Measurements from ENCODE around the gene VPS26C. TPM values are rescaled to one million over a fixed set of nuclear protein-coding genes. Genes with fewer than 3 reads are reported as not detected.

VPS26C gene
- total and polyA plus RNA-seq, 2 of the 8 experiments (the other 6 are each of a cell fraction or from before 2014, with no cell fraction given): 43.5 to 71.6 TPM

DNA sequence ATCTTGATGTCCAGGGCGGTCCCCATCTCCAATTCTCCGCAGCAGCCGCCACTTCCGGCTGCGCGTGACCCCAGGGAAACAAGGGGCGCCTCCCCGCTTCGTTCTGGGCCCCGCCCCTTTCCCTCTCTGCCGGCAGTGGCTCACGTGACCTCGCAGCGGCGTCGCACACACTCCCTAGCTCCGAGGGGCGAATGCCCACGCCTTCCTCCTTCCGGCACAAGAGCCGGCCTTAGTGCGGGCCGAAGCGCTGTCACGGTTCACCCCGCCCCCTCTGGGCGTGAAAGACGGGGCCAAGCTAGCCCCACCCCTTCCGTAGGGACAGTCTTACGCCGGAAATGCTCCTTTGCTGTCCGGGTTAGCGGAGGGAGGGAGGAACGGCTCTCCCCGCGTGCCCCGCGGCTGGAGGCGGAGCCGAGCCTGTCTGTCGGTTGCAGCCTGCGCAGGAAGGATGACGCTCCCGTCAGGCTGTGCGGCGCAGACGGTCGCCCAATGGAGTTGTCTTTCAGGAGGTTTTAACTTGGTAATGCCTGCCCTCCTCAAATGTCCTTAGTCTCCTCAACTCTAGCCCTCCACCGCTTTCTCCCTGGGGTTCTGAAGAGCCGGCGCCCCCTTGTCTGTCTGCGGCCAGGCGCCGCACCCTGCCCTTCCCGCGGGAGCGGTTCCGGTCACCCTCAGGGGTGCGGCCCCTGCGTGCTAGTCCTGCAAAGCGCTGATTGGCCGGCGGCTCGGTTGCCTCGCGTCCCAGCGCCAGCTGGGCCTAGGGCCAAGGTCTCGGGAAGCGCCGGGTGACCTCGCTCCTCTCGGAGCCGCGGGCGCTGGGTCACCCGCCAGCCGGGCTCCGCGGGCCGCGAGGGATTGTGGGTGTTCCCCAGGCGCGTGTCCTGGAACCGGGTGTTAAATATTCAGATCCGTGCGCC lies at the start of gene VPS26C (continued):
- TF ChIP-seq, protein P1, sequence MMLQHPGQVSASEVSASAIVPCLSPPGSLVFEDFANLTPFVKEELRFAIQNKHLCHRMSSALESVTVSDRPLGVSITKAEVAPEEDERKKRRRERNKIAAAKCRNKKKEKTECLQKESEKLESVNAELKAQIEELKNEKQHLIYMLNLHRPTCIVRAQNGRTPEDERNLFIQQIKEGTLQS (IDR thresholded peaks at IDR 0.05; ENCODE audit: insufficient read depth, low read depth, low read length): peak; percentile 66; the same call in 1 of the 2 replicates
- no peak for TF ChIP-seq SAP30 (IDR thresholded peaks at IDR 0.05; ENCODE audit: insufficient read depth, insufficient replicate concordance, low read length)
- peak in 1 of 2 experiments; percentile 57; a peak in 1 of 4 replicates for TF ChIP-seq HDAC2 (IDR thresholded peaks at IDR 0.05; ENCODE audit: borderline replicate concordance in 1 of 2, low read depth in 2 of 2, low read length in 2 of 2)
- TF ChIP-seq, protein P2, sequence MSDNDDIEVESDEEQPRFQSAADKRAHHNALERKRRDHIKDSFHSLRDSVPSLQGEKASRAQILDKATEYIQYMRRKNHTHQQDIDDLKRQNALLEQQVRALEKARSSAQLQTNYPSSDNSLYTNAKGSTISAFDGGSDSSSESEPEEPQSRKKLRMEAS (IDR thresholded peaks at IDR 0.05): peak; percentile 77
- TF ChIP-seq RAD21 (IDR thresholded peaks at IDR 0.05 in 1 of 2, conservative IDR thresholded peaks at IDR 0.05 in 1 of 2; ENCODE audit: low read depth in 2 of 2, low read length in 2 of 2): peak in 1 of 2 experiments; percentile 17; a peak in 2 of 4 replicates
- TF ChIP-seq CBX5 (IDR thresholded peaks at IDR 0.05; ENCODE audit: low read depth, low read length): no peak
- peak; percentile 48 for TF ChIP-seq NRF1 (IDR thresholded peaks at IDR 0.05; ENCODE audit: low read depth, low read length)
- TF ChIP-seq SP4 (IDR thresholded peaks at IDR 0.05; ENCODE audit: low read length): 0 out of 2 replicates have a peak, but pooled peaks have one; percentile 30
- TF ChIP-seq RNF2 (IDR thresholded peaks at IDR 0.05; ENCODE audit: borderline replicate concordance, low read depth, low read length, missing control alignments, poor library complexity, severe bottlenecking): no peak
- no peak for TF ChIP-seq SP2 (IDR thresholded peaks at IDR 0.05; ENCODE audit: low read length)
- TF ChIP-seq RFX5 (IDR thresholded peaks at IDR 0.05; ENCODE audit: borderline replicate concordance, low read depth, low read length): no peak
